Embryonic facial prominence (tissue), 1 donor: ENCODE results near the gene SNX32.

Experiments used
- DNase-seq: peaks from one replicate; pipeline ENCODE4 v3.0.0-alpha.2; 2016; ENCODE audit errors: extremely low spot score

The SNX32 gene

DNA sequence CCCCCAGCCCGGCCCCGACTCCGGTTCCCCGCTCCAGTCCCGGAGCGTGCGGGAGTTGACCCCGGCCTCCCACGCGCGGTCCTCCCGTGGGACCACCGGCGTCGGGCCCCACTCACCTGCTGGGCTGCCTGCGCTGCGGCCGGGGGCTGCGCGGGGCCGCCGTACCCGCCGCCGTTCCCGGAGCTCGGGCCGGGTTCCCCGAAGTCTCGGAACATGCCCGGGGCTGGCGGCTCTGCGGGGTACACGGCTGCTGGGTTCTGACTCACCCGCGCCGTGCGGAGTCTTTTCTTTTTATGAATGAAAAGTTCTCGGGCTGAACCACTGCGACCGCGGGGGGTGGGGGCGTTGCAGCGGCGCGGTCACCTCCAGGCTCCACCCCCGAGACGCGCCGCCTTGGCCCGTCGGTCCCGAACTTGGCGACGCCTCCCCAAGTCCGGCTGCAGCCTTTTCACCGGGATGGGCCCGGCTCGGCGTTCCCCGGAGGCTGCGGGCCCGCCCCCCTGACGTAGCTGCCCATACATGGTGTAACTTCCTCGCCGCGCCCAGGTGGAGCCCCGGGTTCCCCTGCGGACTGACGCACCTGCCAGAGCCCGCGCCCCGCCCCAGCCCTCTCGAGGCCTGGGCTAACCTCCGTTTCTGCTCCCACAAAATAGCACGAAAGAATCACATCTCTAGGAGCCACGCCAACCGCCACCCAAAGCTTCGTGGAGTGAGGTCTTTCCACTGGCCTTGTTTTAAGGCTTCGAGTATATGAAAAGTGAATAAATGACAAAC lies 66.5 kb downstream of the SNX32 start, which contains the start of gene FOSL1:
Gene FOSL1, minus strand, starts transcription at position 264 of the 774 bp plus-strand sequence. Its CDS starts 49 bp downstream, at position 215.
- no peak for DNase-seq

DNA sequence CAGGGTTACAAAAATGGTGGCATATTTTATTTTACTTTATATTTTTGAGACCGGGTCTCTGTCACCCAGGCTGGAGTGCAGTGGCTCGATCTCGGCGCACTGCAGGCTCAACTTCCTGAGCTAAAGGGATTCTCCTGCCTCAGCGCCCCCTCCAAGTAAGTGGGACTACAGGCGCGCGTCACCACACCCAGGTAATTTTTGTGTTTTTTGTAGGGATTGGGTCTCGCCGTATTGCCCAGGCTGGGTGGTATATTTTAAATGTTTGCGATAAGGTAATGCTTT lies 67.1 kb downstream of the SNX32 start:
- DNase-seq, result no peak

DNA sequence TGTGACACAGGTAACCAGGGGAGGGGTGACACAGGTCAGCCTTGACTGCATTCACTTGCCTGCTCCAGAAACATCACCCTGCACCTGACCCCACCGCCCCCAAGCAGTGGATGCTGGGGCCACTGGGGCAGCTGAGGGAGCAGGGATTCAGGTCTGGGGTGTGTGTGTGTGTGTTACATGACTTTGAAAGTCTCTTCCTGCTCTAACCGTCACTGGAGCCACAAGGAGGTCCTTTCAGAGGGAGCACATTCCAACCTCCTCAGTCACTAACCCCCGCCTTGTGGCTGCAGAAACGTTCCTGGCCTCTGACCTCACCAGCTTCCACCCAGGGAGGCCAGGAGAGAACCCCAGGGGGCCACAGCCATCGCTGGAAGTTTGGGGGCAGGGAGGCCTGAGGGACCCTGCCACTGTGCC lies 69.3 kb downstream of the SNX32 start:
- no peak for DNase-seq
